SK-N-DZ (cell line): ENCODE data around the gene GARS1.
A peak's percentile ranks its signal among the peaks of the same experiment; 100 is the strongest.
"Not testable (repeated sequence)": the region's sequence is repeated elsewhere in the genome, so short reads cannot be mapped to it uniquely, and the experiment has no call there.

Source experiments
- DNase-seq: peaks from one replicate; pipeline ENCODE4 v3.0.0-alpha.2; 2015; ENCODE audit warnings: low spot score

GARS1 gene

GRCh38 chr7:30575910-30576309, 18.8 kb upstream of the GARS1 start:
- DNase-seq = no peak

- no peak for DNase-seq
Measured at GRCh38 chr7:30583181-30583580, 11.5 kb upstream of the GARS1 start.

DNA sequence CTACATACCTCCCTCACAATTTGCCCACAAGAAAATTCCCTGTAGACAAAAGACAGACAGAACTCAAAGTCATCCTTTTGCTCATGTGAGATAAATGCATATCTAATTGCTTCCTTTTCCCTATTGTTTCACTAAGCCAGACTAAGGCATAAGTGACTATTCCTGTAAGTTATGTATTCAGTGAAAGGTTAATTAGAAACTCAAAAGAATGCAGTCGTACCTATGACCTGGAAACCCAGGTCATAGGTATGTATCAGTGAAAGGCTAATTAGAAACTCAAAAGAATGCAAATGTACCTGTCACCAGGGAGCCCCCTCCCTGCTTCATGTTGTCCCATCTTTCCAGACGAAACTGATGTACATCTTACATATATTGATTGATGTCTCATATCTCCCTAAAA, 10.3 kb upstream of the GARS1 start:
- no peak for DNase-seq

- DNase-seq = no peak
Measured at GRCh38 chr7:30584965-30585364, 9.7 kb upstream of the GARS1 start.

DNA sequence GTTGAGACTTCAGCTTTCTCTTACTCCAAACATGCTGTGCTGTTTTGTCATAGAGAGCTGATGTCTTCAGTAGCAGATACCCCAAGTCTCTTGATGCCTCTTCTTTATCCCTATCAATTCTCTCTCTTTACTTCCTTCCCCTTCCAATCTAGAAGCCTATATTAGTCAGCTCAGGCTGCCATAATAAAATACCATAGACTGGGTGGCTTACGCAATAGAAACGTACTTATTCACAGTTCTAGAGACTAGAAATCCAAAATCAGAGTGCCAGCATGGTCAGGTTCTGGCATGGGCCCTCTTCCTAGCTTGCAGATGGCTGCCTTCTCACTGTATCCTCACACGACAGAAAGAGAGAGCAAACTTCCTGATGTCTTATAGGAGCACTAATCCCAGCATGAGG, 9.0 kb upstream of the GARS1 start:
- DNase-seq = no peak

- not testable (repeated sequence) for DNase-seq
Measured at GRCh38 chr7:30587547-30587946, 7.1 kb upstream of the GARS1 start.

- no peak for DNase-seq
Measured at GRCh38 chr7:30589111-30589510, 5.6 kb upstream of the GARS1 start.

DNA sequence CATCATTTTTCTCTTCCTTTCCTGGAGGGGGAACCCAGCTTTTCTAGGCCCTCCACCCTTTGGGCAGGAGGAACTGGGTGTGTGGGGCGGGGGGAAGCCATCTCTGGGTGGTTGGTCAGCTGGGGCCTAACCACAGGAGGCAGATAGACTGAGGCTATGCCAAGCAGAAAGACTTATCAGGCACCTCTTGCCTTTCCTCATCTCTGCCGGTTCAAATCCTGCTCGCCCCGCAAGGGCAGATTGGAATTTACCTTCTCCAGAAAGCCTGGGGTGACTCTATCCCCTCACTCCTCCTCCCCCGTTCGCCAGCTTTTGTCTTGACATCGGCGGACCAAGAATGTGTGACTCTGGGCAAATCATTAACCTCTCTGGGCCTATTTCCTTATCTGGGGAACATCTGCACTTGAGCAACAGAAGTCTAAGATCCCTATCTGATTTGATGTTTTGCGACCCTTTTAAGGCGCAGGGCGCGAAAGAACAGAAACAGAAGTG, 584 bp upstream of the GARS1 start:
- no peak for DNase-seq

GRCh38 chr7:30595436-30596013, 847 bp downstream of the GARS1 start:
- DNase-seq = no peak

DNA sequence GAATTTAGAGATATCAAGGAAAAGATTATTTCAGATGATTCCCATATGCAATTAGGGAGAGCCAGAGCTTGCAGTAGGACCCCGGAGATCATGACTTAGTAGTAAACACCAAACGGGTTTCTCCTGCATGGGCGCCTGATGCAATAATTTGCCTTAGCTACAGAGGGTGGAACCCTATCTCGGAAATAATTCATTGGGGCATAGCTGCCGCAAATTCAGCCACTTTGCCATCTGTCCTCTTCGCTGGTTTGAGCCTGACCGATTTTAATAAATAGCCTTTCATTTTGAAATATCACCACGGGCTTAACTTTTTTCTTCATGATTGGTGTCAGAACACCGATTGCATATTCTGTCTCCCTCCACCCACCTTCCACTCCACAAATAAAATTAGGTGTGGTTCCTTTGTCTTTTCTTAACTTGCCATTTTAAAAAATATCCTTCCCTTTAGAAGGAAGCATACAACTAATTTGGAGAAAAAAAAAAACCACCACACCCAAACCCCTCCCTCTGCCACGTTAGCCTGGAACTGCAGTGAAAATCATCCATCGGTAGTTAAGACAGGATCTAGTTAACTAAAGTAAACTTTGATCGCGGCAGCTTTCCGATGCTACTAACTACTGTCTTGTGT, 1.4 kb downstream of the GARS1 start:
- DNase-seq = peak; percentile 11

DNA sequence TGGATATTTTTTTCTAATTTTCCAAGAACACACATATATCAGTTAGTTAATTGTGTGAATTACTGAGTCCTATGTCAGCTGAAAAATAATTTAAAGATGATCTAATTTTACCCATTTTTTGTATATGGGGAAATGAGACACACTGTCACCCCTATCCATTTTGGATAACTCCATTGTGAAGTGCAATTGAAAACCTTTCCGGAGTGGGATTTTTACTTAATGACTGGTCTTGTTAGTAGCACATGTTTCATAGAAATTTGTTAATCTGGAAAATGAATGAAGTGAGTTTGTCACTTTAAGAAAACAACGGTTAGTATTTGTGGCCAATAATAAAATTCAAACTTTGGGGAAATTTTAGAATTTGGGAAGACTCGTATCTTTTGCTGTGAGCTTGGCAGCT, 2.0 kb downstream of the GARS1 start:
- DNase-seq = no peak

DNA sequence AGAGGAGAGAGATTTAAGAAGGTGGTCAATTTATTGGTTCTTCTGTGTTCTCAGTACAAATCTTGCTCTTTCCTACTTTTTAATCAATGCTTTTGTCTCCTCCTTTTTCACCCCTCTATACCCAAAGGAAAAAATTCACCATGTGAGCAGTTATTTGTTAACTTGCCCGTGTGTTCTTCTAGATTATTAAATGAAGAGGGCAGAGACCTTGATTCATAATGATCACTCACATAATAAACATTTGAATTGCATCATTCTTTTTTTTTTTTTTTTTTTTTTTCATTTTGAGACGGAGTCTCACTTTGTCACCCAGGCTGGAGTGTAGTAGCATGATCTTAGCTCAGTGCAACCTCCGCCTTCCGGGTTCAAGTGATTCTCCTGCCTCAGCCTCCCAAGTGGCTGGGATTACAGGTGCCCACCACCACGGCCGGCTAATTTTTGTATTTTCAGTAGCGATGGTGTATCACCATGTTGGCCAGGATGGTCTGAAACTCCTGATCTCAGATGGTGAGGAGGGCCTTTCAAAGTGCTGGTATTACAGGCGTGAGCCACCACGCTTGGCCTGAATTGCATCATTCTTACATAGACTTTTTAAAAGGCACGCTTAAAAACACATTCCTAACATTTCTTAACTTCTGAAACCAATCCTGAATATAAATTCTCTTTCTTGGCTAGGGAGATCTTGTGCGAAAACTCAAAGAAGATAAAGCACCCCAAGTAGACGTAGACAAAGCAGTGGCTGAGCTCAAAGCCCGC, 3.6 kb downstream of the GARS1 start:
- no peak for DNase-seq

DNA sequence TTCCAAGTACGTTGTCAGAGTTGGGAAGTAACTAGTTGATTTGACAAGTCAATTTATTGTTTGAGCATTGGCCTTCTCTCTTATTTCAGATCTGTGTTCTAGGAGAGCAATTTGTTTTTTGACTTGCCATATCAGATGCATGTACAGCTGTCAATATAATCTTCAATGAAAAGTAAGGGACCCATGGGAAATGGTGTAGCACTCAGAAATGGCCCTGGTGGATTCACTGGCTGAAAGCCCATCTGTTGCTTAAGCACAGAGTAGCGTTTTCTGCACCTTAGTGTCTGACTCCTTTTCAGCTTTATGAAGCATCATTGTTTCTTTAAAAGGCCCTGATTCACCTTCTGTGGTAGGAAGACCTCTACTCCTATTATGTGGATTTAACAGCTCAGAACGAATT, 10.2 kb downstream of the GARS1 start:
- no peak for DNase-seq

GRCh38 chr7:30605832-30606231, 11.2 kb downstream of the GARS1 start:
- no peak for DNase-seq

DNA sequence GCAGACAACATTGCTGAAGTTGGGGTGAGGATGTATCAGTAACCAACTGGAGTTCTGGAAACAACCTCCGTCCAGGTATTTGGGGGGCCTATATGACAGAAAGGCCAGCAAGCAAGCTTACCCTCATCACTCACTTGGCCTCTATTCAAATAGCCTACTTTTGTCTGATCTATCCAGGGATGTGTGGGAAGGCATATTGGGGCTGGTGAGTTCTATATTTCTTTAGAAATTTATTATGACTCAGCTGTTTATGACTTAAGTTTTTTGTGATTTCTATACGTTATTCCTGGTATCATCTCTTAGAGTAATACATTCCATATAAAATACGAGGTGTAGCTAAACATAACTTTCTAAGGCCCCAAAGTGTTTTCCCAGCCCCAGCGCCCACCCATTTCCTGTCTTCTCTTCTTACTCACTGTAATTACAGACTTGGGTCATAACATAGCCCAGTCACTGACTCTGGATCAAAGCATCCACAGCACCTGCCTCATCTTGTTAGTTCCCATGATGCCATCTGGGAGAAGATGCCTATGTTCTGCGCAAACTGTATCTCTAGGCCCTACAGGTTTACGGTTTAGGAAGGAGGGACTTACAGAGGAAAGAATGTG, 18.1 kb downstream of the GARS1 start:
- no peak for DNase-seq

DNA sequence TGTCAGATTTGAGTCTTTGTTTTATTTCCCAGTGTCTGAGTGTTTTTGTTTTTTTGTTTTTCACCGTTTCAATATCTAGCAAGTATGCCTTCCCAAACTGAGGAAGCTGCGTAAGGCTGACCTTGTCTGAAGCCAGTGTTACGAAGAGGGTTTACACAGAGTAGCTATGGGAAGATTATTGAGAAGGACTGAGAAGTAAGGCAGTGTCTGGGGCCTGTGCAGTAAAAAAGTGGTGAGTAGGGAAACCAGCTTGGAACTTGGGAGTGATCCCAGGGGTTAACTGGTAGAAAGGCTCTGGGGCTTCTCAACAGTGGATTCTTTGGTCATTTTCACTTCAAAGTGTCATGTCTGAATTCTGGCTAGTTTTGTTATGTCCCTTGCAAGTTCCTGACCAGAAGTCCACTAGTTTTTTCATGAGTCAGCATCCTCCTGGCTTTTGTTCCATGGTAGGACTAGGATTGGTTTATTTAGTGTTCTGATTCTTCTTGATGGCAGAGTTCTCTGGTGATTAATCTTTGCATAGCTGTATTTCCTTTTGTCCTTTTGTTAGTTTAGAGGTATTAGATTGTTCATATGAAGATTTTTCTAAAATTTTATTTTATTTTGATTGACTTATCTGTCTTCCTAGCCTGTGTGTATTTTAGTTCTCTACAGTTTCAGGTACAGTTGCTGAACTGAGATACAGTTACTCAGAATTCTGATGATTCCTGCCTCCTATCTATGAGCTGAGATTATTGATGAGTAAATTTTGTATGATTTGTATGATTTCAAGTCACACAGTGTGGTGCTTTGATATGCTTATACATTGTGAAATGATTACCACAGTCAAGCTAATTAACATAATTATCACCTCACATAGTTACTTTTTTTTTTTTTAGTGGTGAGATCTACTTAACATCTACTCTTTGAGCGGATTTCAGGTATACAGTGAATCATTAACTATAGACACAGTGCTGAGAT, 19.0 kb downstream of the GARS1 start:
- no peak for DNase-seq

DNA sequence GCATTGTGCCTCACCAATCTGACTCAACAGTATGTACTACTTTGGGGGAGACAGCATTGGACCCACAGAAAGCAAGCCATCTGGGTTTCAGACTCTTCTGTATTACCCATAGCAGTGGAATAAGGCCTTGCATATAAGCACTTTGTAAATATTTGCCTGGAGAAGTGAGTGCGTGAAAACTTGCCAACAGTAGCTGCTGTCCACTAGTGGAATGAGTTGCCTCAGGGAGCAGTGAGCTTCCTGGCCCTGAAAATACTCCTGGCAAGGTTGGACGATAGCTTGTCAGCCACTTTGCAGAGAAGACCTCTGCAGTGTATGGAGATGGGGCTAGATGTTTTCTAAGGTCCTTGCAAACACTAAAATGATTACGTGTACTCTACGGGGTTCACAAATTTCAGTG, 21.6 kb downstream of the GARS1 start:
- no peak for DNase-seq

DNA sequence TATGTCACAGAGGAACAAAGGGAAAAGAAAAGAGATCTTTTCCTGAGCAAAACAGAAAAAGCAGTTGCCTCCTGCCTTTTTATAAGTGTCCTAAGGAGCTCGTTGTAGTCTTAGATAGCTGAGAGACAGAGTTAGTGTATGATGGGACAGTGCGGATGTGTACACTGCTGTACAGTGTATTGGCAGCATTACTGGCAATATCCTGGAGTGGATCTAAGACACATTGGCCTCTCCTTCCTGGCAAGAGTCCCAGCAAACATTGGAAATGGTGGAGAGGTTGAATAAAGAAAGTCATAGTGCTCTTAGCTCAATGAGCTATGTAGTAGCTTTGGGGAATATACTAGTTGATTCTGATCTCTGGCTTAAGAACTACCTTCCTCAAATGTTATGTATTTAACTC, 22.7 kb downstream of the GARS1 start:
- DNase-seq = no peak

DNA sequence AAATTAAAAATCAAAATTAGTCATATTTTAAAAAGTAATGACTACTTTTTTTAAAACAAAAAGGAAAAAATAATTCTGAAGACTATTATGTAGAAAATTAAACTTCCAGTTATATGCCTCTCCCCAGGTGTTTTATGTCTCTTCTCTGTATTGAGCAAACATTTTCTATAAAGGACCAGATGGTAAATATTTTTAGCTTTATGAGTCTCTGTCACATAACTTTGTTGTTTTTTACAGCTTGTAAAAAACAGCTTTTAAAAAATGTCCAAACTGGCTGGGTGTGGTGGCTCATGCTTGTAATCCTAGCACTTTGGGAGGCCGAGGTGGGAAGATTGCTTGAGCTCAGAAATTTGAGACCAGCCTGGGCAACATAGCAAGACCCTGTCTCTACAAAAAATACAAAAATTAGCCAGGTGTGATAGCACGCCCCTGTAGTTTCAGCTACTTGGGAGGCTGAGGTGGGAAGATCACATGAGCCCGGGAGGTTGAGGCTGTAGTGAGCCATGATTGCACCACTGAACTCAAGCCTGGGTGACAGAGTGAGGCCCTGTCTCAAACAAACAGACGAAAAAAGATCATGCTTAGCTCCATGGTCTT, 23.5 kb downstream of the GARS1 start:
- no peak for DNase-seq

DNA sequence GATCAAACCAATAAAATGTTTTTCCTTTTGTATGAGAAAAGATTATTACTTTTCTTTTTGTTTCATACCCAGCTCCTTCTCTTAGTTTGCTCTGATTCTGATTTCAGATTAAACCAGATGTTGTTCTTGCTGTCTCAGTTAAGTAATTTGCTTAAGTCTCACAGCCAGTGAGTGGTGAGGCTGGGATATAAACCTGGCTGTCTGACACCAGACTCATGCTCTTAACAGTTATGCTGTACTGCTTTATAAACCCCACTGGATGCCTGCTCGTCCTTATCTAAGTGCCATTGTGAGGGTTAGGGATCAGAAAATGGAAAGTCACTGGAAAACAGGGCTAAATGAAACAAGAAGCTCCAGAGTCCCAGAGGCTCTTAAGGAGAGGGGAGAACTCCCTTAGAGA, 24.3 kb downstream of the GARS1 start:
- DNase-seq = no peak

- no peak for DNase-seq
Measured at GRCh38 chr7:30625283-30625682, 30.6 kb downstream of the GARS1 start.
